ENCODE measurements around the gene MAP3K14.
"Not testable (repeated sequence)": the region's sequence is repeated elsewhere in the genome, so short reads cannot be mapped to it uniquely, and the experiment has no call there.

MAP3K14 gene

DNA sequence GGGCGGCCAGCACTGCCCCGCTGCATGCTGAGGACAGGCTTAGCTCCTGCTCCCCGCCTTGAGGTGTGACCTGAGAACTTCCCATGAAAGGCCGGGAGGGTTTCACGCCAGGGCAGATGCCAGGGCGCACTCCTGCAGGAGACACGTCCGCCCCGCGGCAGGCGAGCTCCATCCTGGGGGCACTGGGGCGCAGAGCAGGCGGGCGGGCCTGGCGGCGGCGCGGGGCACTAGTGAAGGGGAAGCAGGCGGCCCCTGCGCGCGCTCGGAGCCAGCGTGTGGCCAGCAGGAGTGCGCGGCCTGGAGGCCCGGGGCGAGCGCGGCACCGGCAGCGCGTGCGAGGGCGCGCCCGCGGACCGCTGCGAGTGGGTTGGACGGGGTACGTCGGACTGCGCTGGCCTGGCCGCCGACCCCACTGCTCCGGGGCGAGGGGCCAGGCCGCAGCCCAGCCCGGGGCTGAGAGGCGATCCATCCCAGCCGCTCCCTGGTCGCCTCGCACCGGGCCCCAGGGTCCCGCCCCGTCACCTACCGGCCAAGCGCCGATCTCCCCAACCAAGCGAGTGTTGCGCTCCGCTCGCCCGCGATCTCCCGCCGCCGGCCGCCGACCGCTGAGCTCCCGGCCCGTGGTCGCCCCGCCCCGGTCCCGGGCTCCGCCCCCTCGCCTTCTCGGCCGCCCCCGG, at the start of gene MAP3K14:
Gene MAP3K14 (minus strand): TSS at position 587 of the 677 bp plus-strand sequence. CDS start 26,275 bp downstream, outside the sequence.
- no peak for DNase-seq

DNA sequence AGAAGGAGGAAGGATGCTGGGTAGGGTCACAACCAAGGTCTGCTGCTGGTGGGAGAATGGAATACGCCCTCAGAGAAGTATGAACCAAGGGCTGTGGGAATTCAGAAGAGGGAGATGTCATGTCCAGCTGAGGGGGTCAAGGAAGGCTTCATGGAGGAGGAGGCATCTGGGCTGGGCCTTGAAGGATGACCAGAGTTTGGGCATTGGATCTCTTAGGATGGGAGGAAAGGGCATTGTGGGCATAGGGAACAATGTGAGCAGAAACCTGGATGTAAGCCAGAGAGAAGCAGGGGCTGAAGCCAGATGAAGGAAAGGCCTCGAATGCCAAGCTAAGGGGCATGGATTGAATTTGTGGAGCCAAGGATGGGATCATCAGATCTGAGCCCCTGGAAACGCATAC, 49.2 kb upstream of the MAP3K14 start:
- DNase-seq: no peak

DNA sequence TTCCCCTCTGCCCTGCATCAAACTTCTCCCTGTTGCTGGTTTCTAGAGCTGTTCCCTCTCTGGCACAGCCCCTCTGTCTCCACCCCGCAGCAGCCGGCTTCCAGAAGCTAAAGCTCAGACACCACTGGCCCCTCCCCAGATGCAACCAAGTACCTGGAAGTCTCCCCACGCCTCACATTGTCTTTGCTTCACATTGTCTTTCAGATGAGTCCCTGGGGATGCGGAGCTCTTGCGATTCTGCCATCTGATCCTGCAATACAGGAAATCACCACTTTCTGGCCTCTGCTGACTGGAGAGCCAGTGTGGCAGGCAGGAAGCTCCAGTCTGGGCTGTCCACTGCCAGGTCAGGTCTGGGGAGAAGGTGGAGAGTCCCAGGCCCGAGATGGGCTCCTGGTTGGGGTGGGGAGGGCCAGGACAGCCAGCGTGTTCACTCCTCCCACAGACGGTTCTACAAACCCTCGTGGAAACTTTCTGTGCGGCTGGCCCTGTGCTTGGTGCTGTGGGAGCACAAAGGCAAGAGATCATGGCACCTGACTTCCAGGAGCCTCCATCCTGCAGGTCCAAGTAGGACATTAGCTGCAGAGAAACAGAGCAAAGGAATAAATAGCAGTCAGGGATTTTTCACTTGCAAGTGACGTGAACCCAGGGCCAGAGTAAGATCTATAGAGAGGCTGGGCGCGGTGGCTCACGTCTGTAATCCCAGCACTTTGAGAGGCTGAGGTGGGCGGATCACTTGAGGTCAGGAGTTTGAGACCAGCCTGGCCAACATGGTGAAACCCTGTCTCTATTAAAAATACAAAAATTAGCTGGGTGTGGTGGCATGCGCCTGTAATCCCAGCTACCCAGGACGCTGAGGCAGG, 47.9 kb upstream of the MAP3K14 start:
- no peak for DNase-seq

DNA sequence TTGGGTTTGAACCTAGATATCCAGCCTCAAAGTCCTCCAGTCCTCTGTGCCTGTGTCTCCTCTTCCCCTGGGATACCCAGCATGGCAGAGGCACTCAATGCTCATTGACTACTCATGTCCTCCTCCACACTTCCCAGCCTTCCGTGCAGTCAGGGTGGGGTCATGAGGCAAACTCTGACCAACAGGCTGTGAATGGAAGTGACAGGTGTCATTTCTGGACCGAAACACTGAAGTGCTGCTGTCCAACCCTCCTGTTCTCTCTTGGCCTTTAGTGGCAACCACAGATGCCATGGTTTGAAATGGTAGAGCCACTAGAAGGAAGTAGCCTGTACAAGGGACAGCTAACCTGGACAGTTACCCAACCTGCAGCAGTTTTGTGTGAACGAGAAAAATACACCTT, 46.7 kb upstream of the MAP3K14 start:
- no peak for DNase-seq

DNA sequence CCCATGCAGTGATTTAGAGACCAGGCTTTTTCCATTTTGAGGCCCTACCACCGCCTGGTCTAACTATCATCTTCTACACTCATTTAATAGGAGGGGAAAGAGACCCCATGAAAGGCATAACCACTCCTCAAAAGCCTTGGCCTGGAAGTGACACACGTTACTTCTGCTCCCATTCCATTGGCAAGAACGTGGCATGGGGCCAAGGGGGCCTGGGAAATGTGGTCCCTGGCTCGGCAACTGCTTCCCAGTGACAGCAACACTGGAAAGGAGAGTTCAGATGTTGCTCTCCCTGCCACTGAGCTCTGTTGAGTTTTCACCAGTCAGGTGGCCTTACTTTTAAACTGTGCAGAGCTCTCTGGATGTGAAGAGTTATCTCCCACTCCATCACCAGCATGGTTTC, 45.2 kb upstream of the MAP3K14 start:
- DNase-seq: no peak

DNA sequence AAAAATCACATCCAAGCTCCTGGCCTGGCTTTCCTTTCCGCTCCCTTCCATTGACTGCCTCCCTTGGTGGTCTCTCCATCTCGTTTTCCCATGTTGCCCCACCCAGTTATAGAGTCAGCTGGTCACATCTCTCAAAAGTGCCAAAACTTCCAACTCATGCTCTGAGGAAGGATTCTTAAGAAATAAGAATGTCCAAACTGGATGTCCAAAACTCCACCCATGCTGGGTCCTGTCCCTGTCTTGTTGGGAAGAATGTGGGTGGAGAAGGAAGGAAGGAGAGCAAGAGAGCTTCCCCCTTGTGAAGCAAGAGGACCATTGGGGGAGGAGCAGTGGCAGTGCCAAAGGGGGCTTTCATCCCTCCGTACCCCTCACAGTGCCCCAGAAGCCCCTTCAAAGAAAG, 44.6 kb upstream of the MAP3K14 start:
- DNase-seq: no peak

DNA sequence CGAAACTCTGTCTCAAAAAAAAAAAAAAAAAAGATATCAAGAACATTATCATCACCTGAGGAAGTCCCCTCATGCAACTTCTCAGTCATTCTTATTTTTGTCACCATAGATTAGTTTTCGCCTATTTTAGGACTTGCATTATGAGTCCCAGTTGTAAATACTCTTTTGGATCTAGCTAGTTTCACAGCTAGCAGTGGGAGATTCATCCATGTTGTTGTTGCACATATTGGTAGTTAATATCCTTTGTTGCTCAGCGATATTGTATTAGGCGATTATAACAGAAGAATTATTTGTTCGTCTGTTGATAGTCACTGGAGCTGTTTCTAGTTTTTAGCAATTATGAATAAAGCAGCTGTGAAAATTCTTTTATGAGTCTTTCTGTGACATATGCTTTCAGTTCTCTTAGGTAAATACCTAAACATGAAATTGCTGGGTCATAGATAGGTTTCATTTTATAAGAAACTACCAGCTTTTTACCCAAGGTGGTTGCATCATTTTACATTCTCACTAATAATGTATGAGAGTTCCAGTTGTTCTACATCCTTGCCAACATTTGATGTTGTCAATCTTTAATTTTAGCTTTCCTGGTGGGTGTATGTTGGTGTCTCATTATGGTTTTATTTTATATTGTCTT, 40.7 kb upstream of the MAP3K14 start:
- DNase-seq: no peak

DNA sequence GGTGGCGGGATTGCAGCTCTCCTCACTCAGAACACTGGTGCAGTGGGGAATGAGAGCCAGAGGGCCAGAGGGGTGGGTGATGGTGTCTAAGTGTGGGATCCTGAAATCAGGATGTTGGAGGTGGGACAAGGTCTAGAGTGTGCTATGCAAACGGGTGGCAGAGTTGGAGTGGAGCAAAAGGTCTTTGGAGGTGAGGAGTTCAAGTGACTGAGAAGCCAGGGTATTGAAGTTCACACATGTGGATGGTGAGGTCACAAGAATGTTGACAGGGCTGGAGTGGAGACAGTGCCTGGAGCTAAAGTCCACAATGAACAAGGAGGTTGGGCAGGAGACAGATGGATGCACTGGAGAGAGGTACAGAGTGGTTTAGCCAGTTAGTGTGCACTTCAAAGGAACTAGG, 38.3 kb upstream of the MAP3K14 start:
- no peak for DNase-seq

DNA sequence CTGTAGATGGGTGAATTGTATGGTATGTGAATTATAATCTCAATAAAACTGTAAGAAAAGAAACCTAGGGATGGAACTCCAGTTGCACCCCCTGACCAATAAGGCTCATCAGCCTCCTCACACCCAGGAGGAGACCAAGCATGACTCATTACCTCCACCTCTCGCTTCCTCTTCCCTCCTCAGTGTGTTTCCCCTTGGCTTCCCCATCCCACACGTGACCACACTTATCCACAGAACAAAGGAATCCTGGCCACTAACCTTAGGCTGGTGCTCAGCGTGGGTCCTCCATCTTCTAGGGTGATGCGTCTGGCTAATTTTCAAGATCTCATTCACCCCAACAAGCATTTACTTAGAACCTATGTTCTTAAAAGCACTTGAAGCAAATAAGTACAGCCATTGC, 36.2 kb upstream of the MAP3K14 start:
- DNase-seq: no peak

DNA sequence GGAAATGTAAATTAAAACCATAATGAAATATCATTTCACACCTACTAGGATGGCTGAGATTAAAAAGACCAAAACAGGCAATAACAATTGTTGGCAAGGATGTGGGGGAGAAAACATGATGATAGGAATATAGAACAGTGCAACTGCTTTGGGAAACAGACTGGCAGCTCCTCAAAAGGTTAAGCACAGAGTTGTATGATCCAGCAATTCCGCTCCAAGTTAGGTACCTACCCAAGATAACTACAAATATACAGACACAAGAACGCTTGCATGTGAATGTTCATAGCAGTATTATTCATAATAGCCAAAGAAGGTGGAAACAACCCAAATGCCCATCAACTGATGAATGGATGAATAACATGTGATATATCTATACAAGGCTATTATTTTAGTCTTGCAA, 35.0 kb upstream of the MAP3K14 start:
- no peak for DNase-seq

DNA sequence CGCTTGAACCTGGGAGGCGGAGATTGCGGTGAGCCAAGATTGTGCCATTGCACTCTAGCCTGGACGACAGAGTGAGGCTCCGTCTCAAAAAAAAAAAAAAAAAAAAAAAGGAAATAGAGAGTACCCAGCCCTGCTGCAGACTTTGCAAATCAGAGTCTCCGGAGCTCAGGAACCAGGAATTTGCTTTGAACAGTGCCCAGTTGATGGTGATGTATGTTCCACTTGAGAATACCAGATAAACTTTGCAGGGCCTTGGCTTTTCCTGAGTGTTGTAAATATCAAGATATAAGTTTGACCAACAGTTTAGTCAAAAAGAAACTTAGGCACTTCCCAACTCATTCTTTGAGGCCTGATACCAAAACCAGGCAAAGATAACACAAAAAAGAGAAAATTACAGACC, 30.6 kb upstream of the MAP3K14 start:
- no peak for DNase-seq

DNA sequence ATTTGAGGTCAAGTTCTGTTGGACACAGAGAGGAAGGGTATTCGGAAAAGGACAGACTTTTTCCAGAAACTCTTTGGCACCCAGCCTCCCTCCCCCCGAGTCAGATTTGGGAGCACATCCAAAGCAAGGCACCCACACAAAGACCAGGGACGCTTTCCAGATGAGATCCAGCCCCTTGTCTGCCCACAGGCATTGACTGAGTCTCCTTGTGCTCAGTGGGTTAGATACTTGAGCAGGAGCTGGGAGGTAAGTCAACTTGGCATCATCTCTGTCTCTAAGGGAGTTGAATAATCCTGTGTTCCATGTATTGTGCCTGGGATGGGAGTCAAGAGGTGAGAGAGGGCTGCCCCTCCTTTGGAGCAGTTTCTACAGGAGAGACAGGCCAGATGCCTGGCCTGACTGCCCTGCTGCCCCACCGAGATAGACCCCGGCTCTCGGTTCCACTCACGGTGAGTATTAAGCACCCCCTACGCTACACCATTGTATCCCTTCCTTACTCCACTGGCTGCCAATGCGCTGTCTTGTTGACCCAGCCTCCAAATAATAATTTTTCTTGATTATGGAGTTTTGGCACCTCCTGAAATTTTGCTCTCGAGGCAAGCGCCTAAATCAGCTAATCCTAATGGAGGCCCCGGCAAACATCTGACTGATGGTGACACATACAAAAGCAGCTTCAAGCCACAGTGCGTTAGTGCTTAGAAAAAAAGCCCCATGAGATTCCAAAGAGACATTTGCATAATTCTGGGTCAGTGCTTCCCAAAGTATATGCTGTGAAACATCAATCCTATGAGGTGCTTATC, 29.6 kb upstream of the MAP3K14 start:
- DNase-seq: no peak

DNA sequence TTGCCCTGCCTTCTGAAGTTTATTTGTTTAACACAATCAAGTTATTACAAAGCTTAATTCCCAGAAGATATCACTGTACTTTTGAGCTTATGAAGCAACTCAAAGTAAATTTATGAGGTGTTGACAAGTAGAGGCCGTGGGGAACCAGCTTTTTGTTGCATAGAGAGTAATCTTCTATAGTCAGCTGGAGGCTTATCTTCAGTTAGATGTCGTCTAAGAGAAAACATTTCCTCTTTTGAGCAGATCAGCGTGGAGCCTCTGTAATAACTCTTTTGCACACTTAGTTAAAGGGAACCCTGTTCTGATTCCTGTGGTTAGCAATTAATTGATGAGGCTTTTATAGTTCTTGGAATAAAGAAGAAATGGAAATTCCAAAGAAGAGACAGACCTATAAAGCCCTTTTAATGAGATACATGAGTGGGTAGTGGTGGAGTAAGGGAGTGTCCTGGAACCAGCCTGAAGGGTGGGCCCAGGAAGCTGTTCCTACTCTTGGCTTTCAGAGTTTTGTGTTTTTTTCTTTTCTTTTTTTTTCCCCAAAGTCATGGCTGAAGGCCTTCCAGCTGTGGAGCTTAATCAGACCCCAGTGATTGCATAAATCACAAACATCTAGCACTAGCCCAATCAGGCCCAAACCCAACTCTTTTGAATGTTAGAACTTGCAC, 28.9 kb upstream of the MAP3K14 start:
- no peak for DNase-seq

DNA sequence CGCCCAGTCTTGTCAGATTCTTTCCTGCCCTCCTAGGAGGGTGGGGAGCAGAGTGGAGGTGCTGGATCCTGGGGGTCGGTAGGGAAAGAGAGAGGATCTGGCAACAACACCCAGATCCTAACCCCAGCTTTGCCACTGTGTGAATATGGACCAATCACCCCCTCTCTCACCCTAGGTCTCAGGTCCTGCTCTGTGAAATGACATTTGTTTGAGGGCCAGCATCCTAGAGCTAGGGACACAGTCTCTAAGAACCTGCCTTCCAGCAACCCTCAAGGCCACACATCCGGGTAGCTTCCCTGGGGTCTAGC, 28.4 kb upstream of the MAP3K14 start:
- DNase-seq: no peak

DNA sequence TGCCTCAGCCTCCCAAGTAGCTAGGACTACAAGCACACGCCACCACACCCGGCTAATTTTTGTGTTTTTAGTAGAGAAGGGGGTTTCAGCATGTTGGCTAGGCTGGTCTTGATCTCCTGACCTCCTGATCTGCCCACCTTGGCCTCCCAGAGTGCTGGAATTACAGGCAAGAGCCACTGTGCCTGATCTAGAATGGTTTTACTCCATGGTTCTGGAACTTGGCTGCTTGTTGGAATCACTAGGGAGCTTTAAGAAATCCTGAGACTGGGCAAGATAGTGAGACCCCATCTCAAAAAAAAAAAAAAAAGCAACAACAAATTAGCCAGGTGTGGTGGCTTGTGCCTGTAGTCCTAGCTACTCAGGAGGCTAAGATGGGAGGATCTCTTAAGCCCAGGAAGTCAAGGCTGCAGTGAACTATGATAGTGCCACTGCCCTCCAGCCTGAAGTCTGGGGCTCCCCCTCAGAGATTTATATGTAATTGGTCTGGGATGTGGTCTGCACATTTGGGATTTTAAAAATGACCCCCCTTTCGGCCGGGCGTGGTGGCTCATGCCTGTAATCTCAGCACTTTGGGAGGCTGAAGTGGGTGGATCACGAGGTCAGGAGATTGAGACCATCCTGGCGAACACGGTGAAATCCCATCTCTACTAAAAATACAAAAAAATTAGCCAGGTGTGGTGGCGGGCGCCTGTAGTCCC, 27.3 kb upstream of the MAP3K14 start:
- not testable (repeated sequence) for DNase-seq

DNA sequence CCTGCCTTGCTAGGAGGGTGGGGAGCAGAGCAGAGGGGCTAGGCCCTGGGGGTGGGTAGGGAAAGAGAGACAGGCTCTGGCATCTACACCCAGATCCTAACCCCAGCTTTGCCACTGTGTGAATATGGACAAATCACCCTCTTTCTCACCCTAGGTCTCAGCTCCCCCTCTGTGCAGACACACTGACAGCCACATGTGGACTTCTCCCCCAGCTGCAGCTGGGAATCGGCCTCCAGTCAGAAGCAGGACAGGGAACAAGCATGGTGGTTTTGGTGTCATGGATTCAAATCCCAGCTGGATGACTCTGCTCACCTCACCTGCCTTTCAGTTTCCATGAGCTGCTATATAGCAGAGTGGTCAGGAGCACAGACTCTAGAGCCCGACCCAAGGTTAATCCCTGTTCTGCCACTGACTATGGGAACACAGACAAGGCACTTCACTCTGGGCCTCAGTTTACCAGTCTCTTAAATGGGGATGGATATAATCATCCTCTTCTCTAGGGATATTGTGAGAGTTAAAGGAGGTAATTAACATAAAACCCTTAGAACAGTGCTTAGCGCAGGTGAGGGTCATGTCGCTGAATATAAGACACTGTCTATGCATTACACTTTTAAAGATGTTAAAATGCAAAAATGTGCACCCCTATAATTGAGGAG, 26.2 kb upstream of the MAP3K14 start:
- no peak for DNase-seq

DNA sequence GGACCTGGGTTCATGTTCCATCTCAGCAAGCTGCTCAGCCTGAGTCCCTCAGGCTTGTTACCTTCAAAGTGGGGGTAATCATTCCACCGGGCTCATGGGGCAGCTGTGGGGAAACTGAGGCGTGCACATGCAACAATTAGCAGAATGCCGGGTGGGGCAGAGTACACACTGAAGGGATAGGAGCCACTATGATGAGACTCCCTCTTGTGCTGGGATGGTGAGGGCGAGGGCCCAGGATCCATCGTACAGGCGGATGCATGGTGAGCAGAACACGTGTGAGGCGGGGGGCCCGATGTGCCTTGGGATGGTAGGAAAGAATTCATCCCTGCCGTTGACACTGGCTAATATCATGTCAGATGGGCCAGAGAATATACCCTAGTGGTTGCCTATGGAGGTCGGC, 25.5 kb upstream of the MAP3K14 start:
- no peak for DNase-seq

DNA sequence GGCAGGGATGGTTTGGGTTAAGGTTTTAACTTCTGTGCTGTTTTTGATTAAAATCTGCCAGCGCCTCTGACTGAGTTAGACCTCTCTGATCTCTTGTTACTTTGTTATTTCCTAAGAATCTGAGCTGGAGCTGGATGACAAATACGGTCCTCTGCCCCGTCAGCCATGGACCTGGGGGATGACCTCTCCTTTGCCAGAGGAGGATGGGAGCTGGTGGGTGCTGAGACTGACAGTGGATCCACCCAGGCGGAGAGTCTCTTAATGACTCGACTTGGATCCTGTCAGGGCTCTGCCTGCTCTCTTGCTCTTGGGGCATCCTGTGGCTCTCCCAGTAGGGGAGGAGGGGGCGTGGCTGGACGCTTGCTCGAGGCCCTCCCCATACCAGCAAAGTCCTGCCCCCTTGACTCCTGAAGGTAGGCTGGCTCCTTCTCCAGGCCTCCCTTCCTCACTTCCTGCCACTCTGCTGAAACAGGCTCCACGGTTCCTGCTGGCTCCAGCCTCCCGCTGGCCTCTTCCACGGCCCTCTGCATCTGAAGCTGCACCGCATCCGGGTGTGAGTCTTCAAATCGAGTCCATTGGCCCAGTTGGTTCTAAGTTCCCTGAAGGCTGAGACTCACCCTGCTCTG, 24.8 kb upstream of the MAP3K14 start:
- DNase-seq: no peak

DNA sequence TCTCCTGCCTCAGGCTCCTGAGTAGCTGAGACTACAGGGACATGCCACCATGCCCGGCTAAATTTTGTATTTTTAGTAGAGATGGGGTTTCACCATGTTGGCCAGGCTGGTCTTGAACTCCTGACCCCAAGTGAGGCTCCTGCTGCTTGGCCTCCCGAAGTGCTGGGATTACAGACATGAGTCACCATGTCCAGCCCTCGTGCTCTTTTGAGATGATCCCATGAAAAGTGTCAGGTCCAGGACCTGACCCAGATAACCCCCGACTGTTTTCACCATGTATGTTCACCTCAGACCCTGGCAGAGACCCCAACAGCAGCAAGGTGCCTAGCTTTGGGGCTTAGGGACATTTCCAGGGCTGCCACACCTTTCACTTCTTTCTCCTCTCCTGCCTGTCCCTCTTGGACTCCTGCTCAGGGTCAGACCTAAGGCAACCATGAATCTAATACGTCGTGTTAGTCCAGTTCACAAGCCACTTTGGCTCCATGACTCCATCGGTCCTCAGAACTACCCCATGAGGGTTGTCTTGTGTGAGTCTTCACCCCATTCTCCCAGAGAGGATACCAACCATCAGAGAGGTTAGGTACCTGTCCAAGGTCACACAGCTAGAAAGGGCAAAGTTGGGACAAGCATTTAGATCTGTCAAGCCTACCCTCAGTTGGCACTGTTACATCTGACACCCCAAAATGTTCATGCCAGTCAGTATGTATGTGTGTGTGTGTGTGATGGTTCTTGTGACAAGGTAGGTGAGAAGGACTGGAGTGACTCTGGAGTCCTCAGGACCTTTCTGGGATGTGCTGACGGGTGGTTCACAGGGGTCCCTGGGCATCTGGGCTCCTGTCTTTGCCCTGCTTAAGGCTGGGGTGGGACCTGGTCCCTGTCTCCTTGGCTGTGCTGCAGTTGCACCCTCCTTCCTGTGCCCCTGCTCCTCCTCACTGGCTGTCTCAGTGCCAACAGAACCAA, 23.1 kb upstream of the MAP3K14 start:
- no peak for DNase-seq

DNA sequence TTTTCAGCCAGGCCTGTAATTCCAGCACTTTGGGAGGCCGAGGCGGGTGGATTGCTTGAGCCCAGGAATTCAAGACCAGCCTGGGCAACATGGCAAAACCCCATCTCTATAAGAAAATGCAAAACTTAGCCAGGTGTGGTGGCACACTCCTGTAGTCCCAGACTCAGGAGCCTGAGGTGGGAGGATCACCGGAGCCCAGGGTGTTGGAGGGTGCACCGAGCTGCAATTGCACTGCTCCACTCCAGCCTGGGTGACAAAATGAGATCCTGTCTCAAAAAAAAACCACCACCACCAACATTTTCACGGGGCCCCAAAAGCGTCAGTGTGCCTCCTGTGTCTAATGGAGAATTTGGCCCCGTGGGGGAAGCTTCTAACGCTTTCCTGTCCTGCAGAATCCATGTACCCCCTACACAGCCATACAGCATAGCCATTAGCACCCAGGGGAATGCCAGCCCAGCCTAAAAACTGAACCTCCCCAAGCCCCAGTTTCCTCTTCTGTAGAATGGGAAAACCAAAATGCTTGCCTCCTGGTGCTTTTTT, 22.2 kb upstream of the MAP3K14 start:
- DNase-seq: no peak

Measured in NCI-H1694 (cell line).